ENCODE results near the gene SAV1.
"Not testable (repeated sequence)": the region's sequence is repeated elsewhere in the genome, so short reads cannot be mapped to it uniquely, and the experiment has no call there.

The SAV1 gene

GRCh38 chr14:50664579-50664978, 3.5 kb downstream of the SAV1 start:
- DNase-seq: not testable (repeated sequence)

GRCh38 chr14:50659327-50659974, 8.7 kb downstream of the SAV1 start:
- DNase-seq: no peak

- DNase-seq: peak; percentile 42
Measured at GRCh38 chr14:50658203-50658602, 9.9 kb downstream of the SAV1 start.

- DNase-seq: no peak
Measured at GRCh38 chr14:50657753-50658152, 10.4 kb downstream of the SAV1 start.

- DNase-seq: no peak
Measured at GRCh38 chr14:50656776-50657175, 11.3 kb downstream of the SAV1 start.

- DNase-seq: no peak
Measured at GRCh38 chr14:50649691-50650090, 18.4 kb downstream of the SAV1 start.

GRCh38 chr14:50647753-50648152, 20.4 kb downstream of the SAV1 start:
- no peak for DNase-seq

- DNase-seq: no peak
Measured at GRCh38 chr14:50647282-50647681, 20.8 kb downstream of the SAV1 start.

GRCh38 chr14:50635141-50635540, 33.0 kb downstream of the SAV1 start:
- DNase-seq: no peak

- DNase-seq: no peak
Measured at GRCh38 chr14:50633954-50634353, 34.2 kb downstream of the SAV1 start.

GRCh38 chr14:50631408-50631821, 36.7 kb downstream of the SAV1 start:
- no peak for DNase-seq

- not testable (repeated sequence) for DNase-seq
Measured at GRCh38 chr14:50624947-50625346, 43.2 kb downstream of the SAV1 start.

GRCh38 chr14:50624447-50624846, 43.7 kb downstream of the SAV1 start:
- no peak for DNase-seq

GRCh38 chr14:50622978-50623377, 45.1 kb downstream of the SAV1 start:
- DNase-seq: no peak

- no peak for DNase-seq
Measured at GRCh38 chr14:50620341-50620740, 47.8 kb downstream of the SAV1 start.

GRCh38 chr14:50619569-50620141, 48.5 kb downstream of the SAV1 start:
- DNase-seq: no peak

- no peak for DNase-seq
Measured at GRCh38 chr14:50616275-50616674, 51.8 kb downstream of the SAV1 start.

- no peak for DNase-seq
Measured at GRCh38 chr14:50615552-50615951, 52.6 kb downstream of the SAV1 start.

- no peak for DNase-seq
Measured at GRCh38 chr14:50615056-50615455, 53.0 kb downstream of the SAV1 start.

GRCh38 chr14:50612806-50613205, 55.3 kb downstream of the SAV1 start:
- no peak for DNase-seq

GRCh38 chr14:50610465-50610864, 57.6 kb downstream of the SAV1 start:
- no peak for DNase-seq

GRCh38 chr14:50608302-50608851, 59.7 kb downstream of the SAV1 start:
- DNase-seq: no peak

GRCh38 chr14:50607761-50608160, 60.3 kb downstream of the SAV1 start:
- no peak for DNase-seq

GRCh38 chr14:50607181-50607580, 60.9 kb downstream of the SAV1 start:
- DNase-seq: no peak

GRCh38 chr14:50606468-50606867, 61.6 kb downstream of the SAV1 start:
- DNase-seq: no peak

Measured in right hindlimb (tissue), 1 donor.